GM04504 (cell line): ENCODE data around the gene R3HCC1L.

Experiments
- DNase-seq: peaks from one replicate; pipeline ENCODE4 v3.0.0-alpha.2; 2012; ENCODE audit warnings: low read depth

The R3HCC1L gene

GRCh38 chr10:98134431-98135221 is at the start of gene R3HCC1L:
R3HCC1L (plus strand) TSS chr10:98134657; CDS start chr10:98208115, 73,458 bp downstream.
- peak; percentile 75 for DNase-seq

- DNase-seq, result no peak
Observed at GRCh38 chr10:98085238-98085637, 49.2 kb upstream of the R3HCC1L start.

- DNase-seq, result no peak
Observed at GRCh38 chr10:98086837-98087708, 47.4 kb upstream of the R3HCC1L start.

GRCh38 chr10:98088186-98088971 is 46.1 kb upstream of the R3HCC1L start:
- no peak for DNase-seq

- no peak for DNase-seq
Observed at GRCh38 chr10:98090822-98091221, 43.6 kb upstream of the R3HCC1L start.

- no peak for DNase-seq
Observed at GRCh38 chr10:98096316-98096715, 38.1 kb upstream of the R3HCC1L start.

- no peak for DNase-seq
Observed at GRCh38 chr10:98096731-98097130, 37.7 kb upstream of the R3HCC1L start.

GRCh38 chr10:98097175-98097574 is 37.3 kb upstream of the R3HCC1L start:
- no peak for DNase-seq

- DNase-seq, result no peak
Observed at GRCh38 chr10:98097616-98098015, 36.8 kb upstream of the R3HCC1L start.

GRCh38 chr10:98098247-98098646 is 36.2 kb upstream of the R3HCC1L start:
- no peak for DNase-seq

GRCh38 chr10:98100476-98100875 is 34.0 kb upstream of the R3HCC1L start:
- no peak for DNase-seq

- no peak for DNase-seq
Observed at GRCh38 chr10:98101366-98101765, 33.1 kb upstream of the R3HCC1L start.

GRCh38 chr10:98104125-98104524 is 30.3 kb upstream of the R3HCC1L start:
- DNase-seq, result no peak

- DNase-seq, result no peak
Observed at GRCh38 chr10:98106531-98106930, 27.9 kb upstream of the R3HCC1L start.

- DNase-seq, result no peak
Observed at GRCh38 chr10:98107644-98108430, 26.6 kb upstream of the R3HCC1L start.

GRCh38 chr10:98110356-98110755 is 24.1 kb upstream of the R3HCC1L start:
- no peak for DNase-seq

- DNase-seq, result no peak
Observed at GRCh38 chr10:98115031-98115787, 19.2 kb upstream of the R3HCC1L start.

- no peak for DNase-seq
Observed at GRCh38 chr10:98119891-98120290, 14.6 kb upstream of the R3HCC1L start.

GRCh38 chr10:98125940-98126631 is 8.4 kb upstream of the R3HCC1L start:
- no peak for DNase-seq

GRCh38 chr10:98128802-98129201 is 5.7 kb upstream of the R3HCC1L start:
- DNase-seq, result no peak
